Activated CD4-positive, alpha-beta T cell treated with anti-CD3 and anti-CD28 coated beads for 36 hours (primary cell): ENCODE results near the gene AADAT. TPM values are rescaled to one million over a fixed set of nuclear protein-coding genes. Genes with fewer than 3 reads are reported as not detected.
"Not testable (repeated sequence)": the region's sequence is repeated elsewhere in the genome, so short reads cannot be mapped to it uniquely, and the experiment has no call there.

ENCODE experiments used
- ATAC-seq: fragments of 200-7000 bp; cut with Tn5 transposase; one replicate; pipeline ENCODE4 v1.10.0; 2021; ENCODE audit warnings: mild to moderate bottlenecking, moderate library complexity
- CTCF ChIA-PET: fragments of 350-600 bp; sonication (Branson Sonifier 250); formaldehyde crosslinking; loops from one replicate; lab custom pipeline; 2021; ENCODE audit warnings: antibody characterized with exemption; lab: Charles Lee
- POLR2A ChIA-PET: fragments of 350-600 bp; sonication (Branson Sonifier 250); formaldehyde crosslinking; loops from one replicate; lab custom pipeline; 2021; ENCODE audit warnings: antibody characterized with exemption, inconsistent platforms; lab: Charles Lee
- DNase-seq: peaks from one replicate; pipeline ENCODE4 v3.0.0-alpha.2; 2020
- H3K27ac Mint-ChIP-seq: one replicate; pipeline ENCODE4 v1.8.0; 2021; ENCODE audit warnings: mixed read lengths
- H3K27me3 Mint-ChIP-seq: one replicate; pipeline ENCODE4 v1.8.0; 2021; ENCODE audit warnings: mixed read lengths
- H3K36me3 Mint-ChIP-seq: one replicate; pipeline ENCODE4 v1.8.0; 2021; ENCODE audit warnings: low read depth, mixed read lengths
- H3K4me1 Mint-ChIP-seq: one replicate; pipeline ENCODE4 v1.8.0; 2021; ENCODE audit warnings: mixed read lengths
- H3K4me3 Mint-ChIP-seq: one replicate; pipeline ENCODE4 v1.8.0; 2021; ENCODE audit warnings: mild to moderate bottlenecking, moderate library complexity, mixed read lengths
- H3K9me3 Mint-ChIP-seq: one replicate; pipeline ENCODE4 v1.8.0; 2021; ENCODE audit warnings: low read depth, mixed read lengths
- intact Hi-C, 2 experiments: fragments of 100-400 bp; cut with DNase I in 1 of 2; cut with micrococcal nuclease in 1 of 2; formaldehyde crosslinking; loops; one replicate each; pipeline versions ENCODE4 v1.14.2 to v1.15.1; 2022 to 2024; cut with DNase I, micrococcal nuclease
- total RNA-seq, 2 experiments: library from RNA; stranded (reverse); gene quantifications; one replicate each; pipeline ENCODE4 v1.2.3, GENCODE V29; 2021

AADAT gene
- not detected for total RNA-seq

DNA sequence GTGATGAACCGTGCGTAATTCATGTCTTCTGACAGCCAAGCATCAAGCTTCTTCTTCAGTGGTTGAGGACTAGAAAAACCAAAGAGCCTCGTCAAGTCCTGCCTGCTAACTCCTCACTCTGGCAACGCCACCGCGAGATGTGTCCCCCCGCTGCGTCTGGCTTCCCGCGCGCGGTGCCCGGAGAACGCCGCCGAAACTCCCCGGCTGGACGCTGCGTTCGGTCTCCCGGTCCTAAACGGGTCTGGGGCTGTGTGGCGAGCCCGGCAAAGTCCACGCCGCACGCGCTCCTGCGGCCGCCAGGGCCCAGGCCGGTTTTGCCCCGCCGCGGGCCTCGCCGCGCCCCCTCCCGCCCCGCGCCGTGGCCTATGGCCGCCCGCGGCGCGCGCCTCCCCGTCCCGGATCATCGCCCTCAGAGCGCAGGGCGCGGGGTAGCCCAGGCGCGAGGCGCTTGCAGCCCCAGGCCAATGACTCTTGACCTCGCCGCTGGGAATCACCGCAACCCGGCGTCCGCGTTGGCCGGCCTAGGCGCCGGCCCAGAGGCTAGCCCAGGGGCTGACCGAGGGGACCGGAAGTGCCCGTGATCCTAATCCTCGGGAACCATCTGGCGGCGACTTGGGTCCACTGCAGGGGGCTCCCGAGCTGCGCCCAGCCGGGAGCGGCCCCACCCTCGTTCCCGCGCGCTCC lies at the start of gene AADAT:
TSS of gene AADAT (minus strand) at position 289 of the 684 bp plus-strand sequence. CDS start at position 23, 266 bp downstream.
- peak; percentile 85 for ATAC-seq
- Mint-ChIP-seq H3K4me1 (peaks cover 9% of the 10 kb centered on the region), H3K4me3 (peak within 1 kb of the TSS; percentile 58), H3K27me3 (peaks cover 35% of the 10 kb centered on the region), H3K9me3 (no peaks in the 10 kb centered on the region), H3K27ac (no peak within 1 kb of the TSS), H3K36me3 (no peaks in the 10 kb centered on the region)
- DNase-seq, result peak; percentile 60
- ChIA-PET CTCF (interaction anchor here (0.7 kb wide), 1 partner anchor 79 kb away, joined by 4 read pairs; no protein-coding TSS in a partner anchor), POLR2A (no interaction called here)
- intact Hi-C loops, result loop anchor here (1.0 to 2.0 kb wide), 2 partner anchors 63 to 280 kb away; partner anchors contain the start of gene MFAP3L (in 1 of the 2)

DNA sequence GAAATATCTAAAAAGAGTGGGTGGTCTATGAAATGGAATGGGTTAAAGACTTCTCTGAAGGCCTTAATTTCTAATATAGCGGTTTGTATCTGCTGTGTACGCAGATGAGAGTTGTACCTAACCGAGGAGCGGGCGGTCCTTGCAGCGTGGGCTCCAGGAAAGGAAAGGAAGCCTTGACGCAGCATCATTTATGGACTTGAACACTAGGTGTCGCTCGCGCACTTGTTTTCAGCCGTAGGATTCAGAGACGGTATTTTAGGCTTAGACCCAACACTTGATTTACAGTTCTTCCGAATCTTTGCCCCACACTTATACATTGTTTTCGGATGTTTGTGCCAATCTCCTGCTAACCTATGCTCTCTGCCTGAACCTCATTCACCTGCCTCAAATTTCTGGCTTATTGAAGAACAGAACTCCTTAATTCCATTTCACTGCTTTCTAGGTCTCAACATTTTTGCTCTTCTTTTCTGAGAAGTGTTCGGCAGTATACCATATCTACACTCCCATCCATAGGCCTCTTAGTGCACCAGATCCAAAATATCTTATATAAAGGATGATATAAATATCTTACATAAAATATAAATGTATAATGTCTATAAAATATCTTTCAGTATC lies 48.9 kb upstream of the AADAT start:
- ChIA-PET CTCF (interaction anchor here (0.8 kb wide), 1 partner anchor 30 kb away, joined by 4 read pairs; no protein-coding TSS in a partner anchor), POLR2A (no interaction called here)
- ATAC-seq, result peak; percentile 70
- H3K4me1 Mint-ChIP-seq, result peaks cover 2% of the 10 kb centered on the region
- peaks cover 5% of the 10 kb centered on the region for H3K27me3 Mint-ChIP-seq
- H3K27ac Mint-ChIP-seq, result no peak overlapping the region
- peak; percentile 84 for DNase-seq
- intact Hi-C loops, result loop anchor here (1.0 to 10.0 kb wide), 6 partner anchors 121 to 715 kb away; no protein-coding TSS in a partner anchor
- no peaks in the 10 kb centered on the region for H3K9me3 Mint-ChIP-seq
- H3K36me3 Mint-ChIP-seq, result no peaks in the 10 kb centered on the region
- H3K4me3 Mint-ChIP-seq, result no peak overlapping the region

DNA sequence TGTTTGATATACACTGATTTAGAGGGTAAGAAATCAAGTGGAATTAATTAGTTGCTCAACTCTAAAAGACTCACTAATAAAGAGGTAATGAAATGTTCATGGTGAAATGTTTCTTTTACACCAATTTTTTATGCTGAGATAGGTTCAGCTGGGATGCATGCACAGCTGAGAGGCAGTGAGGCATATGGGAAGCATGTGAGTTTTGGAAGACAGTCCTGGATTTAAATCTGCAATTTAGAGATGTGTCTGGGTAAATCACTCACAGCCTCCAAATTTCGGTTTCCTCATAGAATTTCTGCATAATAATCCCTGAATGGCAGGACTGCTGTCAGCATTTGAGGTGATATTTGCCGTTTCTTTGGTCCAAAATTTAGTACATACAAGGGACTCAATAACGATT lies 48.2 kb upstream of the AADAT start:
- H3K9me3 Mint-ChIP-seq, result peaks cover 6% of the 10 kb centered on the region
- POLR2A ChIA-PET, result no interaction called here
- intact Hi-C loops, result loop anchor here (1.0 to 10.0 kb wide), 6 partner anchors 121 to 715 kb away; no protein-coding TSS in a partner anchor
- CTCF ChIA-PET, result interaction anchor here (0.7 to 0.8 kb wide), 3 partner anchors 8 to 121 kb away, joined by 3 to 4 read pairs (median 3); no protein-coding TSS in a partner anchor
- peaks cover 5% of the 10 kb centered on the region for H3K27me3 Mint-ChIP-seq
- H3K27ac Mint-ChIP-seq, result no peak overlapping the region
- peaks cover 2% of the 10 kb centered on the region for H3K4me1 Mint-ChIP-seq
- DNase-seq (no peak), ATAC-seq (no peak)
- H3K36me3 Mint-ChIP-seq, result no peaks in the 10 kb centered on the region
- H3K4me3 Mint-ChIP-seq, result no peak overlapping the region

DNA sequence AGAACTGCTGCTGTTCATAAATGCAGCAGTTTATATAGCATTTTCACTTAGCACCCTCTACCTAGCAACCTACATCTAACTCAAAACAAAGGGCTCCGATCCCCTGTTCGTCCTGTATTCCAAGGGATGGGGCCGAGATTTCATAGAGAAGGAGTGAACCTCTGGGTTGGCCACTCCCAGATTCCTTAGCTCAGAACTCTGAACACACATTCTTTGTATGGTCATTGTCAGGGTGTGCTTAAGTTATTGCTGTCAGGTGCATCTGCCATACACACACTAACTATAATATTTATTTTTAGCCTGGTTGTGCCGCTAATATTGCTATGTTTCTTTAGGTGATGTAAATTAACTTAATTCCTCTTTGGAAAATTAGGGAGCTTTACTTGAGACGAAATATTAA lies 47.7 kb upstream of the AADAT start:
- H3K9me3 Mint-ChIP-seq, result peaks cover 6% of the 10 kb centered on the region
- intact Hi-C loops, result loop anchor here in 1 of 2 experiments (10.0 kb wide), 1 partner anchor 237 kb away; no protein-coding TSS in a partner anchor
- no peaks in the 10 kb centered on the region for H3K36me3 Mint-ChIP-seq
- H3K4me3 Mint-ChIP-seq, result no peak overlapping the region
- H3K27me3 Mint-ChIP-seq, result peaks cover 5% of the 10 kb centered on the region
- ATAC-seq (no peak), DNase-seq (no peak)
- H3K27ac Mint-ChIP-seq, result no peak overlapping the region
- CTCF ChIA-PET, result interaction anchor here (0.7 to 0.8 kb wide), 2 partner anchors 9 to 122 kb away, joined by 3 read pairs; no protein-coding TSS in a partner anchor
- POLR2A ChIA-PET, result no interaction called here
- peaks cover 2% of the 10 kb centered on the region for H3K4me1 Mint-ChIP-seq

DNA sequence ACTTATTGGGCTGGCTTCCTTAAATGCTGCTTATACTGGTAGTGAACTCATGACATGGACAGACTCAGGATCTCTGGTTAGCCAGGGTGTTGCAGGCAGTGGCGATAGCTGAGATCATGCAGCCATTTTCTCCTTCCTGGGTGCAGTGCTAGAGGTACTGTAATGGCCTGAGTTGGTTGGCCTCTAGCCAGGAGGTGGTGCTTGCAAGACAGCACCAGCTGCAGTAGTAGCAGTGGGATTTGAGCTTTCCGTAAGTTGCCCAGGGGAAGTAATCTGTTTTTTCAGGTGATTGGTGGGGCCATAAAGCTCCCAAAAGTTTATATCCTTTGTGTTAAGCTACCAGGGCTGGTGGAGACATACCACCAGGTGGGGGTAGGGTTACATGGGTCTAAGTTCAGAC lies 45.1 kb upstream of the AADAT start:
- H3K4me3 Mint-ChIP-seq, result no peak overlapping the region
- ChIA-PET CTCF (no interaction called here), POLR2A (no interaction called here)
- peaks cover 6% of the 10 kb centered on the region for H3K9me3 Mint-ChIP-seq
- no peak for ATAC-seq
- H3K27me3 Mint-ChIP-seq, result peaks cover 7% of the 10 kb centered on the region
- DNase-seq, result no peak
- H3K36me3 Mint-ChIP-seq, result no peaks in the 10 kb centered on the region
- H3K4me1 Mint-ChIP-seq, result peaks cover 2% of the 10 kb centered on the region
- intact Hi-C loops, result loop anchor here in 1 of 2 experiments (10.0 kb wide), 1 partner anchor 240 kb away; no protein-coding TSS in a partner anchor
- H3K27ac Mint-ChIP-seq, result no peak overlapping the region

DNA sequence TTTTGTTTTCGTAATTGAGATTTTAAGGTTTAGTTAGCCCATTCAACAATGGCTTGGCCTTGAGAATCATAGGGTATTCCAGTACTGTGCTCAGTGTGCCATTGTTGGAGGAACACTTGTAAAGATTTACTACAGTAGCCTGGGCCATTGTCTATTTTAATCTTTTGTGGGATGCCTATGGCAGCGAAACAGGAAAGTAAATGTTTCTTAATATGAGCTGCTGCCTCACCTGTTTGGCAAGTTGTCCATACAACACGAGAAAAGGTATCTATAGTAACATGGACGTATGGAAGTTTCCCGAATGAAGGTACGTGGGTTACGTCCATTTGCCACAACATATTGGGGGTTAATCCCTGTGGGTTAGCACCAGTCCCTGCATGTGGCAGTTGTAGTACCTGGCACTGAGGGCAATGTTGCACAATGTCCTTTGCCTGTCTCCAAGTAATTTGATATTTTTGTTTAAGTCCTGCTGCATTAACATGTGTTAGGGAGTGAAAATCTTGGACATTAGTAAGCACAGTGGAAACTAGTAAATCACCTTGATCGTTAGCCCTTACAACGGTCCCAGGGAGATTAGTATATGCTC lies 38.6 kb upstream of the AADAT start:
- POLR2A ChIA-PET, result no interaction called here
- Mint-ChIP-seq H3K4me1 (no peaks in the 10 kb centered on the region), H3K27me3 (peaks cover 4% of the 10 kb centered on the region), H3K36me3 (no peaks in the 10 kb centered on the region), H3K4me3 (no peak overlapping the region), H3K9me3 (peaks cover 3% of the 10 kb centered on the region), H3K27ac (no peak overlapping the region)
- no peak for ATAC-seq
- CTCF ChIA-PET, result no interaction called here
- intact Hi-C loops, result no loop called here
- no peak for DNase-seq

DNA sequence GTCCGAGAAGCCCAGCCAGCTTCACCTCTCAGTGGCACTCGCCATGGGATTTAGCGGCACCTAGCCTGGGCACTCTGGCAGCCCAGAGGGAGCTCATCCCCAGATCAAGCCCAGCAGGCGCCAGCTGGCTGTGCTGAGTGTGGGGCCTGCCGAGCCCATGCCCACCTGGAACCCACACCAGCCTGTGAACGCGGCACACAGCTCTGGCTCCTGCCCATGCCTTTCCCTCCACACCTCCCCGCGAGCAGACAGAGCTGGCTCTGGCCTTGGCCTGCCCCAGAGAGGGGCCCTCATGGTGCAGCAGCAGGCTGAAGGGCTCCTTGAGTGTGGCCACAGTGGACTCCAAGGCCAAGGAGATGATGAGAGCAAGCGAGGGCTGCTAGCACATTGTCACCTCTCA lies 38.0 kb upstream of the AADAT start:
- DNase-seq (no peak), ATAC-seq (no peak)
- H3K36me3 Mint-ChIP-seq, result no peaks in the 10 kb centered on the region
- ChIA-PET CTCF (interaction anchor here (0.8 kb wide), 1 partner anchor 9 kb away, joined by 3 read pairs; no protein-coding TSS in a partner anchor), POLR2A (no interaction called here)
- H3K4me3 Mint-ChIP-seq, result no peak overlapping the region
- H3K9me3 Mint-ChIP-seq, result no peaks in the 10 kb centered on the region
- no peaks in the 10 kb centered on the region for H3K4me1 Mint-ChIP-seq
- peaks cover 4% of the 10 kb centered on the region for H3K27me3 Mint-ChIP-seq
- intact Hi-C loops, result no loop called here
- no peak overlapping the region for H3K27ac Mint-ChIP-seq

DNA sequence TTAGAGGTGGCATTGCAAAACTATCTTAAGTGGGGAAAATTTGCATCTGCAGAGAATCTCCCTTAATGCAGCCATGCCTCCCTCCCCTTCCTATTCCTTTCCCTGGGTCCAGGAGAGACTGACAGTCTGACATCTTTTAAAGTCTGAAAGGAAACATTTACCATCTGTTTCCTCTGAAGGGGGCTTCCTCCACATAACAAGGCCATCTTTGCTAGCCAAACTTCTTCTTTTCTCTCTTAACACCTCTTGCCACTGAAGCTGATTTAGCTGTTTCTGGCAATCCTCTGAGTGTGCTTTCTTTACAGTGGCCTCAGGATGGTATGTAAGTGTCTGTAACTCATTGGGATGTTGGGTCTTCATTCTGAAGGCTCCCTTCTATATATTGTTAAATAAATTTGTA lies 34.6 kb upstream of the AADAT start:
- Mint-ChIP-seq H3K4me1 (no peaks in the 10 kb centered on the region), H3K9me3 (no peaks in the 10 kb centered on the region), H3K27me3 (no peaks in the 10 kb centered on the region), H3K27ac (no peak overlapping the region), H3K4me3 (no peak overlapping the region), H3K36me3 (no peaks in the 10 kb centered on the region)
- intact Hi-C loops, result no loop called here
- ChIA-PET POLR2A (no interaction called here), CTCF (no interaction called here)
- DNase-seq, result no peak
- ATAC-seq, result no peak

DNA sequence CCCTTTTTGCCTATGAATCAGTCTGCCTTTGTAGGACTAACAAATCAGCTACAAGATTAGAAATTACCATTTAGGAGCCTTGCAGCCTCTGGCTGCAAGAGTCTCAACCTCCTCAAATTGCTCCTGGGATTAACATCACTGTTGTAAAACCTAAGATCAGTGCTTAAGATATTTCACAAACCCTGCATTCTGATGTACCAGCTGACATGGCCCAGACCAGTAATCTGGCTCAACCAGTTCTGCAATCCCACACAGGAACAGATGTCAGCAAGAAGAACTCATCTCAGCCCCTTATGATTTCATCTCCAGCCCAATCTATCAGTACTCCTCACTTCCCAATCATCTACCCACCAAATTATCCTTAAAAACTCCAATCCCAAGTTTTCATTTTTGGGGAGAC lies 32.5 kb upstream of the AADAT start:
- no peaks in the 10 kb centered on the region for H3K4me1 Mint-ChIP-seq
- POLR2A ChIA-PET, result no interaction called here

DNA sequence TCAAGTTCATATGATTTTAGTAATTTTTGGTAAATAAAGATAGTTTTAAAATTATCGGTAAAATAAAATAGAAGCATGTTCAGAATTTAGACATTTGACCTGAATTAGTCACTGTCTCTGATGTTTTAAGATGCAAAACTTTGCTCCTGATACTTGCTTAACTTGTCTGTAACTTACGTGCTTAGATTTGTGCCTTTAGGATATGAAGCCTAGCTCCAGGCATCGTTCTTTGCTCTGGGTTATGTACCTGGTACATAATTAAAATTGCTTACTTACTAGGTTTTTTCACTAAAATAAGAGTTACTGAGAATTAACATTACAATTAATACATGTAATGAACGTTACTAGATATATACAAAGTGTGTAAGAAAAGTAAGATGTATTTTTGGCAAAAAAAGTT lies 24.9 kb upstream of the AADAT start:
- ChIA-PET POLR2A (no interaction called here), CTCF (no interaction called here)
- DNase-seq (no peak), ATAC-seq (no peak)
- Mint-ChIP-seq H3K9me3 (no peaks in the 10 kb centered on the region), H3K27ac (no peak overlapping the region), H3K4me3 (no peak overlapping the region), H3K36me3 (no peaks in the 10 kb centered on the region), H3K4me1 (no peaks in the 10 kb centered on the region), H3K27me3 (peaks cover 13% of the 10 kb centered on the region)
- intact Hi-C loops, result no loop called here

More for the DNA sequence above, 32.5 kb upstream of the AADAT start:
- intact Hi-C loops, result no loop called here
- CTCF ChIA-PET, result interaction anchor here (0.6 kb wide), 1 partner anchor 89 kb away, joined by 3 read pairs; no protein-coding TSS in a partner anchor
- Mint-ChIP-seq H3K9me3 (no peaks in the 10 kb centered on the region), H3K27me3 (peaks cover 9% of the 10 kb centered on the region), H3K27ac (no peak overlapping the region), H3K4me3 (no peak overlapping the region), H3K36me3 (no peaks in the 10 kb centered on the region)
- ATAC-seq (no peak), DNase-seq (no peak)

DNA sequence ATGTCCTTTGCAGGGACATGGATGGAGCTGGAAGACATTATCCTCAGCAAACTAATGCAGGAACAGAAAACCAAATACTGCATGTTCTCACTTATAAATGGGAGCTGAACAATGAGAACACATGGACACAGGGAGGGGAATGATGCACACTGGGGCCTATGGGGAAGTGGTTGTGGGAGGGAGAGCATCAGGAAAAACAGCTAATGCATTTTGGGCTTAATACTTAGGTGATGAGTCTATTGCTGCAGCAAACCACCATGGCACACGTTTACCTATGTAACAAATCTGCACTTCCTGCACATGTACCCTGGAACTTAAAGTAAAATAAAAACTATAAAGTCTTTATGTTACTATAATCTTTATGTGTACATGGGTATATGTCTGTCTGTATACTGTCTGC lies 24.4 kb upstream of the AADAT start:
- peaks cover 16% of the 10 kb centered on the region for H3K27me3 Mint-ChIP-seq
- H3K9me3 Mint-ChIP-seq, H3K27ac Mint-ChIP-seq, POLR2A ChIA-PET, H3K36me3 Mint-ChIP-seq, ATAC-seq, CTCF ChIA-PET, intact Hi-C loops, H3K4me3 Mint-ChIP-seq, DNase-seq, H3K4me1 Mint-ChIP-seq: not testable (repeated sequence)
